ENCODE results near the gene SMTN. TPM values are rescaled to one million over a fixed set of nuclear protein-coding genes. Genes with fewer than 3 reads are reported as not detected.

The SMTN gene
- total RNA-seq (10 to 100 TPM; 86.4 to 99.7 TPM), polyA plus RNA-seq (ENCODE audit: insufficient read length in 6 of 6) (10 to 100 TPM; 71.0 to 98.7 (median 82.1) TPM)
- long read RNA-seq, donor 1, partial matches to known transcripts = 16 of 27 reads
- long read RNA-seq, donor 1, other reads (novel, unspliced or antisense) = 0 of 27 reads
- long read RNA-seq, donor 2, transcript SMTN-208 (5 exons, 534 nt) = major isoform, 5 of 26 reads
- long read RNA-seq, donor 2, partial matches to known transcripts = 20 of 26 reads
- long read RNA-seq, donor 2, other reads (novel, unspliced or antisense) = 0 of 26 reads
- long read RNA-seq, donor 3, transcript SMTN-201 (21 exons, 3,295 nt) = major isoform, 7 of 11 reads
- long read RNA-seq, donor 3, partial matches to known transcripts = 0 of 11 reads
- long read RNA-seq, donor 3, other reads (novel, unspliced or antisense) = 0 of 11 reads
- long read RNA-seq, donor 4, partial matches to known transcripts = 2 of 9 reads
- long read RNA-seq, donor 4, other reads (novel, unspliced or antisense) = 4 of 9 reads
- long read RNA-seq, donor 5, partial matches to known transcripts = 12 of 16 reads
- long read RNA-seq, donor 5, other reads (novel, unspliced or antisense) = 0 of 16 reads
- long read RNA-seq, donor 6, partial matches to known transcripts = 8 of 15 reads
- long read RNA-seq, donor 6, other reads (novel, unspliced or antisense) = 0 of 15 reads
- long read RNA-seq, donor 7, transcript SMTN-201 (21 exons, 3,295 nt) = major isoform, 5 of 6 reads
- long read RNA-seq, donor 7, partial matches to known transcripts = 0 of 6 reads
- long read RNA-seq, donor 7, other reads (novel, unspliced or antisense) = 0 of 6 reads
- long read RNA-seq, donor 8, transcript SMTN-201 (21 exons, 3,295 nt) = major isoform, 5 of 22 reads
- long read RNA-seq, donor 8, partial matches to known transcripts = 13 of 22 reads
- long read RNA-seq, donor 8, other reads (novel, unspliced or antisense) = 0 of 22 reads
- long read RNA-seq, donor 9, partial matches to known transcripts = 0 of 1 reads
- long read RNA-seq, donor 9, other reads (novel, unspliced or antisense) = 0 of 1 reads
- long read RNA-seq, donor 10, partial matches to known transcripts = 6 of 8 reads
- long read RNA-seq, donor 10, other reads (novel, unspliced or antisense) = 1 of 8 reads
- long read RNA-seq, donor 11, partial matches to known transcripts = 115 of 120 reads
- long read RNA-seq, donor 11, other reads (novel, unspliced or antisense) = 5 of 120 reads
- long read RNA-seq, donor 12, partial matches to known transcripts = 5 of 6 reads
- long read RNA-seq, donor 12, other reads (novel, unspliced or antisense) = 0 of 6 reads

- H3K4me1 ChIP-seq = peaks cover 18 to 56% of the 10 kb centered on the region in 2 donors
- peak; percentile 84 for ATAC-seq
- no peaks in the 10 kb centered on the region for H3K9me3 ChIP-seq
- H3K4me3 ChIP-seq = peak within 1 kb of the TSS; percentile 66 to 77
- no peaks in the 10 kb centered on the region for H3K27me3 ChIP-seq
- no peak for TF ChIP-seq CTCF (IDR thresholded peaks at IDR 0.05)
- peak; percentile 93 to 97 (median 96) for DNase-seq
- H3K36me3 ChIP-seq = no peaks in the 10 kb centered on the region
- intact Hi-C loops (cut with DNase I) = loop anchor here (10.0 kb wide), 2 partner anchors 136 to 316 kb away; no protein-coding TSS in a partner anchor
- peak within 1 kb of the TSS; percentile 90 to 95 for H3K27ac ChIP-seq
Observed at GRCh38 chr22:31080848-31081649, at the start of gene SMTN. Gene SMTN (plus strand): TSS chr22:31081318. CDS start chr22:31083259, 1,941 bp downstream.

- Histone ChIP-seq H3K9me3 (no peaks in the 10 kb centered on the region), H3K4me3 (no peak overlapping the region), H3K4me1 (no peaks in the 10 kb centered on the region), H3K27me3 (no peaks in the 10 kb centered on the region), H3K36me3 (no peaks in the 10 kb centered on the region), H3K27ac (peak overlapping the region in 1 of 2 donors; percentile 36)
- peak in 2 of 4 donors; percentile 71 for DNase-seq
- intact Hi-C loops (cut with DNase I) = loop anchor here in 1 of 2 donors (10.0 kb wide), 1 partner anchor 62 kb away; no protein-coding TSS in a partner anchor
- TF ChIP-seq CTCF (IDR thresholded peaks at IDR 0.05) = no peak
- ATAC-seq = no peak
Observed at GRCh38 chr22:31036671-31037550, 44.2 kb upstream of the SMTN start.

- no peak overlapping the region for H3K27ac ChIP-seq
- no peak overlapping the region for H3K4me3 ChIP-seq
- no peaks in the 10 kb centered on the region for H3K27me3 ChIP-seq
- DNase-seq = no peak
- no peaks in the 10 kb centered on the region for H3K36me3 ChIP-seq
- intact Hi-C loops (cut with DNase I) = loop anchor here in 1 of 2 donors (10.0 kb wide), 1 partner anchor 64 kb away; no protein-coding TSS in a partner anchor
- ATAC-seq = no peak
- no peaks in the 10 kb centered on the region for H3K4me1 ChIP-seq
- H3K9me3 ChIP-seq = no peaks in the 10 kb centered on the region
- no peak for TF ChIP-seq CTCF (IDR thresholded peaks at IDR 0.05)
Observed at GRCh38 chr22:31038686-31039085, 42.4 kb upstream of the SMTN start.

GRCh38 chr22:31039393-31039792 is 41.7 kb upstream of the SMTN start:
- no peaks in the 10 kb centered on the region for H3K36me3 ChIP-seq
- H3K4me3 ChIP-seq = no peak overlapping the region
- H3K4me1 ChIP-seq = peaks cover 0 to 1% of the 10 kb centered on the region in 2 donors
- peak in 2 of 4 donors; percentile 63 to 73 for DNase-seq
- H3K9me3 ChIP-seq = no peaks in the 10 kb centered on the region
- peak; percentile 65 for ATAC-seq
- TF ChIP-seq CTCF (IDR thresholded peaks at IDR 0.05) = no peak
- intact Hi-C loops (cut with DNase I) = loop anchor here in 1 of 2 donors (10.0 kb wide), 1 partner anchor 65 kb away; no protein-coding TSS in a partner anchor
- peak overlapping the region; percentile 19 to 78 for H3K27ac ChIP-seq
- H3K27me3 ChIP-seq = no peaks in the 10 kb centered on the region

Measured in left lung (tissue), 14 donors.